Kidney epithelial cell (primary cell): ENCODE data around the gene TMEM140. TPM values are rescaled to one million over a fixed set of nuclear protein-coding genes. Genes with fewer than 3 reads are reported as not detected.

Experiments used
- DNase-seq: peaks from one replicate; pipeline ENCODE4 v3.0.0-alpha.2; 2010; ENCODE audit warnings: low read depth
- H3K27me3 ChIP-seq: 2 replicates; pipeline ENCODE4 v1.6.0; 2011; ENCODE audit warnings: low read length; ENCODE audit not compliant: control insufficient read depth, insufficient read depth
- H3K36me3 ChIP-seq: 2 replicates; pipeline ENCODE4 v1.5.1; 2011; ENCODE audit warnings: low read length; ENCODE audit not compliant: control insufficient read depth, insufficient read depth
- H3K4me3 ChIP-seq: 2 replicates; pipeline ENCODE4 v1.5.1; 2011; ENCODE audit warnings: low read depth, mild to moderate bottlenecking, control low read depth, low read length
- total RNA-seq: library from RNA; depleted of rRNA; stranded (reverse); fragments of >200 nt; gene quantifications from 2 replicates; pipeline ENCODE4 v1.2.3, GENCODE V29; 2015
- TF ChIP-seq, protein P1 (sequence below): IDR thresholded peaks from 2 replicates; pipeline ENCODE4 v1.5.1; 2011; ENCODE audit warnings: mild to moderate bottlenecking, moderate library complexity, low read length, control low read depth, inconsistent platforms; ENCODE audit not compliant: insufficient read depth, poor library complexity, severe bottlenecking

The TMEM140 gene
- total RNA-seq, 1 donor from 2014 or later = 1.8 TPM

DNA sequence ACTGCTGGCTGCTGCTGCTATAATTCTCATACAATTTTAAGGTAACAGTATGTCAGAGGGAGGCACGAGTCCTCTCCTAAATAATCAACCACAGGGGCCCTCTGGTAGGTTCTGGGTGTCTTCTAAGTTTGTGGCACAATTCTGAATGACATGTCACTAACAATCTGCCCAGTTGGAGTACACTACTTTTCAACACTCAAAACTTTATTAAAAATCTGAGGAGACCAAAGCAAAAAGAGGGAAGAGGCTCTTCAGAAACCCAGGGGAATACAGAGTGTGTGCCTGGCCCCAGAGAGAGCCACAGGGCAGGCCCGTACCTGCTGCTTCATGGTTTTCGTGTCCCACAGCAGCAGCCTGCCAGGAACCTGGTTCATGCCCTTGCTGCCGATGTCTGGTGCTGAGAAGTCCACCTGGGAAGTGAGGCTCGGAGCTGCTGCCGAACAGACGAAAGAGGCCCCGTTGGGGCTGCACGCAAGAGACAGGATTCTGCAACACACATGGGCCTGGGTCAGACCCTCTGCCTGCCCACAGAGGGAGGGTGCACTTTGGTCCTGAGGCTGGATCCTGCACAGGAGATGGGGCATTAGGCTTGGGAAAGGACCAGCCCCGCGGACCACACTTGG is 45.2 kb downstream of the TMEM140 start:
- H3K36me3 ChIP-seq = peaks cover 9% of the 10 kb centered on the region
- TF ChIP-seq, protein P1, sequence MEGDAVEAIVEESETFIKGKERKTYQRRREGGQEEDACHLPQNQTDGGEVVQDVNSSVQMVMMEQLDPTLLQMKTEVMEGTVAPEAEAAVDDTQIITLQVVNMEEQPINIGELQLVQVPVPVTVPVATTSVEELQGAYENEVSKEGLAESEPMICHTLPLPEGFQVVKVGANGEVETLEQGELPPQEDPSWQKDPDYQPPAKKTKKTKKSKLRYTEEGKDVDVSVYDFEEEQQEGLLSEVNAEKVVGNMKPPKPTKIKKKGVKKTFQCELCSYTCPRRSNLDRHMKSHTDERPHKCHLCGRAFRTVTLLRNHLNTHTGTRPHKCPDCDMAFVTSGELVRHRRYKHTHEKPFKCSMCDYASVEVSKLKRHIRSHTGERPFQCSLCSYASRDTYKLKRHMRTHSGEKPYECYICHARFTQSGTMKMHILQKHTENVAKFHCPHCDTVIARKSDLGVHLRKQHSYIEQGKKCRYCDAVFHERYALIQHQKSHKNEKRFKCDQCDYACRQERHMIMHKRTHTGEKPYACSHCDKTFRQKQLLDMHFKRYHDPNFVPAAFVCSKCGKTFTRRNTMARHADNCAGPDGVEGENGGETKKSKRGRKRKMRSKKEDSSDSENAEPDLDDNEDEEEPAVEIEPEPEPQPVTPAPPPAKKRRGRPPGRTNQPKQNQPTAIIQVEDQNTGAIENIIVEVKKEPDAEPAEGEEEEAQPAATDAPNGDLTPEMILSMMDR = no peak
- no peak for DNase-seq
- H3K27me3 ChIP-seq = no peaks in the 10 kb centered on the region
- H3K4me3 ChIP-seq = no peak overlapping the region

DNA sequence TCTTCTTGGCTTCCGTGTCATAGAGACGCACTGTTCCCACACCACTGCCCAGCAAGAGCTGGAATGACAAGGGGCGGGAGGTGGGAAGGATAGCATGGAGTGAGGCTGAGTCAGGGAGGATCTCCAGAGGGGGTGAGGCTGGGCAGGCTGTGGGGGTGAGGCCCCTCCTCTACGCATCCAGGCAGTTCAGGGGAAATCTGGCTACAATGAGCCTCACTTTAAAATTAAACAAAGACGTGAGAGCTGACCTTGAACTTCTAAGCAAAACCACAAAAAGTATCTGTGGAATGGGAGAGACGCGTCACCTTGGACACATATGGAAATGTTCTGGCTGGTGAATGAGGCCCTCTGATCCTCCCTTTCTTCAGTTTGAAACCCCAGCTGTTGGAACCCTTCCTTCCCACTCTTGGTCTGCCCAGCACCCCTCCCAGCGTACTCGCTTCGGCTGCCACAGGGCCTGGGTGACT is 45.8 kb downstream of the TMEM140 start:
- no peak for DNase-seq
- TF ChIP-seq, protein P1 = no peak
- Histone ChIP-seq H3K4me3 (no peak overlapping the region), H3K27me3 (no peaks in the 10 kb centered on the region), H3K36me3 (peaks cover 8% of the 10 kb centered on the region)

DNA sequence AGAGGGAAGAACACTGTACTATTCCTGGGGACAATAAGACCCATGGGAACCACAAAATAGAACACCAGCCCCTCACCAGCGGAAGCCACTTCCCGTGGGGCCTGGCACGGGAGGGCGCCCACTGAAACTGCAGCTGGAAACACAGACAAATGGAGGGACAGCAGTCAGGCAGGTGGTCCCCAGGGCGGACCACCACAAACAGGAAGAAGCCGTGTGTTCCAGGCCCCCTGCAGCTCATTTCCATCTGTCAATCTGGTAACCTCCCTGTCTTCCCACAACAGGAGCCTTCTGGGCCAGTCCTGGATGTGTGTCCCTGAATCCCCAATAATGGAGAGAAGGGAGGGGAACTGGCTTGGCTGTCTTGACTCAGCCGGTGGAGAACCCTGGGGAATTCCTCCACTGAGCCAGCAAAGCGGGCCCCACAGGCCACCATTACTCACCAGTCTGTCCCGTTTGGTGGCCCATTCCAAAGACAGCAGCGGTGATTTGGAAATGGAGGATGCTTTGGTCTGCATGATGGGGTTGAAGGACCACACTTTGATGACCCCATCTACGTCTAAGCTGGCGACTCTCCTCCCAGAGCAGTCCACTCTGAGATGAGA is 46.7 kb downstream of the TMEM140 start:
- TF ChIP-seq, protein P1 = no peak
- H3K36me3 ChIP-seq = peaks cover 6% of the 10 kb centered on the region
- no peaks in the 10 kb centered on the region for H3K27me3 ChIP-seq
- no peak for DNase-seq
- no peak overlapping the region for H3K4me3 ChIP-seq

DNA sequence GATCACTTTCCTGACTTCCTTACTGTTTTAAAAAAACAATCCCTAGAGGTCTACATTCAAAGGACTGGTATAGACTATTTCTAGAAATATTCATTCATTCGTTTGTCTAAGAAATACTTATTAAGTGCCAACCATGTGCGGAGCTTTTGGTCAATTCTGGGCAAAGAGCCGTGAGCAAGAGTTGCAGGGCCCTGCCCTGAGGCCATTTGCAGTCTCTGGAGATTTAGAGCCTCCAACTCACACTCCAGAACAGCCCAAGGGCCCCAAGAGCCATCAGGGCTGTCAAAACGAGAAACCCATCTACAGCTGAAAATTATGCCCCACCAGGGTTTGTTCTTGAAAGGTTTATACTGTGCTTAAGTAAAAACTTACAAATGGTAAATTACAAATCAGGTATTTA is 47.3 kb downstream of the TMEM140 start:
- TF ChIP-seq, protein P1 = no peak
- Histone ChIP-seq H3K36me3 (peaks cover 6% of the 10 kb centered on the region), H3K4me3 (no peak overlapping the region), H3K27me3 (no peaks in the 10 kb centered on the region)
- no peak for DNase-seq

DNA sequence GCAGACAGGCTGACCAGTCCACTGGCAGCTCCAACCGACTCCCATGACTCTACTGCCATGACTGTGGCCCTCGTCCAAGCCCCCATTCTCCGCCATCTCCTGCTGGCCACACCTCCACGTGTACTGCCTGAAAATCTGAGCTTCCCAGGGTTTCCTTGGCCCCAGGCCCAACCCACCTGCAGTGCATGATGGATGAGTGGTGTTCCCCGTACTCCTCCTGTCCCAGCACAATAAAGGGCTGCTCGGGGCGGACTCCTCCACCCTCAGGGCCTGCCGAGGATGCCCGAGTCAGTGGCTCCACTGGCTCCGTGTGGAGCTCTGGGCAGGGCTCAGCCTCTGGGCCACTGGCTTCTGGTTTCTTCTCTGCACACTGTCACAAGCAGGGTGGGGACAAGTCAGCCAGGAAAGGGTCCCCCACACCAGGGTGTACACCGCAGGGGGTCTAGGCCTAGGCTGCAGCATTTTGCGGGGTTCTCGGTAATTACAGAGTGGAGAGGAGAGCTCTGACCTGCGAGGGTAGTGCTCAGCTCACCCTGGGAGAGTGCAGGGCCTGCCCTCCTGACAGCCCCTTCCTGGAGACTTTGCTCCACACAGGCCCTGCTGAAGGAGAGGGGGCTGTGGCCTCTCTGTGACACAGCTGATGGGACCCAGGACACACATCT is 48.2 kb downstream of the TMEM140 start:
- peaks cover 6% of the 10 kb centered on the region for H3K36me3 ChIP-seq
- no peak overlapping the region for H3K4me3 ChIP-seq
- no peaks in the 10 kb centered on the region for H3K27me3 ChIP-seq
- DNase-seq = no peak
- TF ChIP-seq, protein P1 = no peak
